ENCODE data around the gene CYP27B1.
A peak's percentile ranks its signal among the peaks of the same experiment; 100 is the strongest.

The CYP27B1 gene

GRCh38 chr12:57746025-57746424 lies 20.9 kb downstream of the CYP27B1 start:
- no peak for TF ChIP-seq Cebpa-rat (IDR thresholded peaks at IDR 0.05)
- H3K4me3 ChIP-seq: peak overlapping the region in 9 of 10 experiments; percentile 74 to 91 (median 82); a peak in 16 of 20 replicates
- peak overlapping the region in 6 of 11 experiments; percentile 84 to 93 (median 87); a peak in 9 of 22 replicates for H3K9ac ChIP-seq
- H3K36me3 ChIP-seq: peaks cover 46 to 57% (median 54%) of the 10 kb centered on the region in 11 experiments
- peaks cover 45 to 68% (median 50%) of the 10 kb centered on the region in 10 experiments for H3K4me1 ChIP-seq
- H3K9me3 ChIP-seq (replicated peaks in 1 of 11): no peaks in the 10 kb centered on the region
- no peaks in the 10 kb centered on the region for H3K27me3 ChIP-seq
- H3K4me2 ChIP-seq: peak overlapping the region; percentile 79 to 96 (median 91)
- peak overlapping the region in 2 of 11 experiments; percentile 84 to 89; a peak in 1 of 22 replicates for H3K27ac ChIP-seq
- peaks cover 0 to 55% (median 9%) of the 10 kb centered on the region in 11 experiments; a peak in 11 of 22 replicates for H4K20me1 ChIP-seq

DNA sequence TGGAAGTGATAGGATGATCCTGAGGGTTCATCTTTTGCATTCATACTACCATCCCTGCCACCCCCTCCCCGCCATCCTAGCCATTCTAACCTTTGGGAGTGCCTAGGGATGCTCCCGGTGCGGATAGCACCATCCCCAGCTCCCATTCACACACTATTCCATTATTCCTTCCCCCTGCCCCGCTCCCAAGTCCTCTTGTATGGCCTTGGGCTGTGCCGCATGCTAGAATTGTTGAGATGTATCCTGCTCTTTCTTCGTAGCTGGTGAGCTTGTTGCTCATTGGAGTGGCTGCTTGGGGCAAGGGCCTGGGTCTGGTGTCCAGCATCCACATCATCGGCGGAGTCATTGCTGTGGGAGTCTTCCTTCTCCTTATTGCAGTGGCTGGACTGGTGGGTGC lies 21.4 kb downstream of the CYP27B1 start:
- peaks cover 45 to 68% (median 50%) of the 10 kb centered on the region in 10 experiments for H3K4me1 ChIP-seq
- peak overlapping the region; percentile 79 to 98 (median 88) for H3K27ac ChIP-seq
- no peaks in the 10 kb centered on the region for H3K9me3 ChIP-seq (replicated peaks in 1 of 11)
- peaks cover 41 to 52% (median 48%) of the 10 kb centered on the region in 11 experiments for H3K36me3 ChIP-seq
- H4K20me1 ChIP-seq: peaks cover 0 to 50% (median 8%) of the 10 kb centered on the region in 11 experiments; a peak in 12 of 22 replicates
- no peaks in the 10 kb centered on the region for H3K27me3 ChIP-seq
- H3K4me3 ChIP-seq: peak overlapping the region; percentile 74 to 91 (median 82)
- H3K4me2 ChIP-seq: peak overlapping the region; percentile 79 to 96 (median 91)
- TF ChIP-seq Cebpa-rat (IDR thresholded peaks at IDR 0.05): no peak
- peak overlapping the region; percentile 84 to 98 (median 87) for H3K9ac ChIP-seq

DNA sequence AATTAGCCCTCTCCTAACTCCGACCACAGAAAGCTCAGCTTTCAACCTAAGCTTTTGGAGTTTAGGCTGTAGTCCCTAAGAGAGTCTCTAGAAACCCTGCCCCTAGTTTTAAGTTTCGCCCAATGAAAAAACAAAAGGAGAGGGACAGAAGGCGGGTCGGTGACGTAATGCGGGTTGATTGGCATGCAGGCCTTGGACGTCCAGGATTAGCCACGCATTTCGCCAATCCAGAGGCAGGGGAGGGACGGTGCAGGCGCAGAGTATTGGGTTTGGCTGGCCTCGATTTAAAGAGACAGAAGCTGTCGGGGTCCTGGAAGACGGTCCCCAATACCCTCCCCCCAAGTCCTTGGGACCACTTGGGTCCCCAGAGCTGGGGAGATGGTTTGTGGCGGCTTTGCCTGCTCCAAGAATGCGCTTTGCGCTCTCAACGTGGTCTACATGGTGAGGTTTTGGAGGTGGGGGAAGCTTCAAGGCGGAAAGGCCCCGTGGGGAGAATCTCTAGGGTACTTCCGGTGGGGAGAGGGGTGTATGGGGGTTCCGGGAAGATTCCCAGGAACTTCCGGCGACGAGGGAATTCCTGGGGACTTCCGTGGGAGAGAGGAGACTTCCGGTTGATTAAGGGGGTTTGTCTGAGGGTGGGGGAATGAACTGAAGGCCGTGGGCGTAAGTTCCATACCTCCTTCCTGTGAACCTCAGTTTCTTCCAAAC lies 21.9 kb downstream of the CYP27B1 start, which contains the start of gene TSPAN31:
TSS of gene TSPAN31 (plus strand) at position 263 of the 708 bp plus-strand sequence. CDS start at position 379, 116 bp downstream.
- Histone ChIP-seq H3K9me3 (replicated peaks in 1 of 11) (no peaks in the 10 kb centered on the region), H3K4me2 (peak within 1 kb of the TSS; percentile 79 to 96 (median 91)), H3K36me3 (peaks cover 35 to 46% (median 43%) of the 10 kb centered on the region in 11 experiments), H3K27me3 (no peaks in the 10 kb centered on the region), H3K4me3 (peak within 1 kb of the TSS; percentile 74 to 91 (median 82)), H3K9ac (peak within 1 kb of the TSS; percentile 84 to 98 (median 87)), H3K27ac (peak within 1 kb of the TSS; percentile 79 to 98 (median 88)), H4K20me1 (peaks cover 0 to 44% (median 9%) of the 10 kb centered on the region in 11 experiments; a peak in 12 of 22 replicates), H3K4me1 (peaks cover 46 to 68% (median 53%) of the 10 kb centered on the region in 10 experiments)
- TF ChIP-seq Cebpa-rat (IDR thresholded peaks at IDR 0.05): peak in 1 of 11 experiments; percentile 9; a peak in 2 of 22 replicates

DNA sequence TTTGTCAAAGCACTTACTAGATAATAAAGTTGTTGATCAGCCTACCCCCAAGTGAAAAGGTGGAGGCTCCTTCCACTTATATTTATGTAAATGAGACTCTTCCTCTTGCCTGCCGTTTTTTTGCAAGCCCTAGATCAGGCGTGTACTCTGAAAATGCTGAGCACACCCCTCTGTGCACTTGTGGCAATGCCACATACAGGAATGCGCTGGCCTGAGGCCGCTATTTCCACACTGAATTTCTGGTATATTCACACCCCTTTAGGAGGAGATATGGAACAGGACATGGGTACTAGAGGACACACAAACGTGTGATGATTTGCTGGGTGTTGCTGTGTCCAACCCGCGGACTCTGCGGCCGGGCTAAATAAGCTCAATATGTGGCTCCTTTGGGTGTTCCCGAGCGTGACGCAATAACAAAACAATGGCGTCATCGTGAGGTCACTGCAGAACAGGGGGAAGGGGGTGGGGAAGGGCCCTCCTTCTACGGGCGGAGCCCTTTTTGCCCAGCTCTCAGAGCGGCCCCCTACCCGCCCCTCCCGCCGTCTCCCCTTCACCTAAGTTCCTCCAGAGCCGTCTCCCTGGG lies 22.6 kb downstream of the CYP27B1 start:
- peak in 6 of 11 experiments; percentile 17 to 74 (median 32); a peak in 9 of 22 replicates for TF ChIP-seq Cebpa-rat (IDR thresholded peaks at IDR 0.05)
- Histone ChIP-seq H3K9me3 (replicated peaks in 1 of 11) (no peaks in the 10 kb centered on the region), H3K9ac (peak overlapping the region; percentile 84 to 98 (median 87)), H3K4me3 (peak overlapping the region; percentile 74 to 91 (median 82)), H4K20me1 (peaks cover 0 to 38% (median 6%) of the 10 kb centered on the region in 11 experiments; a peak in 13 of 22 replicates), H3K27me3 (no peaks in the 10 kb centered on the region), H3K36me3 (peaks cover 29 to 40% (median 36%) of the 10 kb centered on the region in 11 experiments), H3K4me2 (peak overlapping the region; percentile 64 to 94 (median 87)), H3K27ac (peak overlapping the region; percentile 79 to 98 (median 88)), H3K4me1 (peaks cover 53 to 68% (median 59%) of the 10 kb centered on the region in 10 experiments)

- peak overlapping the region in 7 of 11 experiments; percentile 84 to 93 (median 87); a peak in 13 of 22 replicates for H3K9ac ChIP-seq
- H3K4me2 ChIP-seq: peak overlapping the region; percentile 64 to 94 (median 87)
- H3K4me3 ChIP-seq: peak overlapping the region in 8 of 10 experiments; percentile 74 to 91 (median 80); a peak in 12 of 20 replicates
- peaks cover 23 to 37% (median 31%) of the 10 kb centered on the region in 11 experiments for H3K36me3 ChIP-seq
- peaks cover 56 to 68% (median 62%) of the 10 kb centered on the region in 10 experiments for H3K4me1 ChIP-seq
- TF ChIP-seq Cebpa-rat (IDR thresholded peaks at IDR 0.05): no peak
- no peaks in the 10 kb centered on the region for H3K9me3 ChIP-seq (replicated peaks in 1 of 11)
- H4K20me1 ChIP-seq: peaks cover 0 to 33% (median 3%) of the 10 kb centered on the region in 11 experiments; a peak in 10 of 22 replicates
- H3K27ac ChIP-seq: peak overlapping the region in 10 of 11 experiments; percentile 79 to 96 (median 88); a peak in 15 of 22 replicates
- H3K27me3 ChIP-seq: no peaks in the 10 kb centered on the region
Observed at GRCh38 chr12:57743769-57744168, 23.1 kb downstream of the CYP27B1 start.

GRCh38 chr12:57741844-57742738 lies 24.8 kb downstream of the CYP27B1 start:
- Histone ChIP-seq H3K27me3 (no peaks in the 10 kb centered on the region), H3K9ac (peak overlapping the region; percentile 53 to 80 (median 73); a peak in 21 of 22 replicates), H3K4me2 (peak overlapping the region; percentile 82 to 97 (median 94)), H3K9me3 (replicated peaks in 1 of 11) (no peaks in the 10 kb centered on the region), H4K20me1 (peaks cover 0 to 30% (median 7%) of the 10 kb centered on the region in 11 experiments; a peak in 10 of 22 replicates), H3K27ac (peak overlapping the region in 10 of 11 experiments; percentile 34 to 89 (median 80); a peak in 19 of 22 replicates), H3K4me1 (peaks cover 56 to 68% (median 62%) of the 10 kb centered on the region in 10 experiments), H3K4me3 (peak overlapping the region; percentile 46 to 77 (median 64)), H3K36me3 (peaks cover 7 to 30% (median 23%) of the 10 kb centered on the region in 11 experiments)
- TF ChIP-seq Cebpa-rat (IDR thresholded peaks at IDR 0.05): no peak

- Histone ChIP-seq H3K9ac (peak overlapping the region; percentile 53 to 80 (median 73); a peak in 21 of 22 replicates), H3K27me3 (no peaks in the 10 kb centered on the region), H3K9me3 (replicated peaks in 1 of 11) (no peaks in the 10 kb centered on the region), H3K36me3 (peaks cover 0 to 30% (median 22%) of the 10 kb centered on the region in 11 experiments; a peak in 20 of 22 replicates), H4K20me1 (peaks cover 0 to 37% (median 10%) of the 10 kb centered on the region in 11 experiments; a peak in 11 of 22 replicates), H3K4me2 (peak overlapping the region; percentile 82 to 97 (median 94)), H3K27ac (peak overlapping the region in 10 of 11 experiments; percentile 34 to 89 (median 80); a peak in 18 of 22 replicates), H3K4me1 (peaks cover 56 to 66% (median 61%) of the 10 kb centered on the region in 10 experiments), H3K4me3 (peak overlapping the region; percentile 46 to 77 (median 64))
- TF ChIP-seq Cebpa-rat (IDR thresholded peaks at IDR 0.05): no peak
Observed at GRCh38 chr12:57741413-57741789, 25.5 kb downstream of the CYP27B1 start.

Data from BLaER1 treated with 17β-estradiol and CSF1 and Interleukin-3, amounts not matched to agents 10 nM and 100 nM (cell line).